ENCODE data around the gene BCL6. TPM values are rescaled to one million over a fixed set of nuclear protein-coding genes. Genes with fewer than 3 reads are reported as not detected.

BCL6 gene
- polyA plus RNA-seq, 1 donor from 2014 or later: 3.1 TPM

GRCh38 chr3:187738331-187739093 lies 6.8 kb downstream of the BCL6 start:
- peaks cover 26 to 48% (median 42%) of the 10 kb centered on the region in 3 donors for H3K4me1 Mint-ChIP-seq

DNA sequence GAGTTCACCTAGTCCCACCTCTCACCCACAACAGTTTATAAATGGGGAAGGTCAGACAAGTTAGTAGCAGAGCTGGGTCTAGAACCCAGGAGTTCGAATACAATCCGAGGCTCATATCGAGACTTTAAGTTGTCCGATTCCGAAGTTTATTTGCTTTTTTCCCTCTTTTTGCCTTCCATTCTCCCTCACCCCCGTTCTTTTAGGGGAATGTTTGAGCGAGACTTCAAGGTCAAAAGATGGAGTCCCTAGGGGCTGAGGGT lies 7.3 kb downstream of the BCL6 start:
- peak overlapping the region in 2 of 3 donors; percentile 46 to 83 for H3K27ac Mint-ChIP-seq
- peak overlapping the region; percentile 85 to 96 (median 93) for H3K4me3 Mint-ChIP-seq
- no peaks in the 10 kb centered on the region for H3K9me3 Mint-ChIP-seq
- peaks cover 4% of the 10 kb centered on the region for H3K27me3 Mint-ChIP-seq
- H3K4me1 Mint-ChIP-seq: peaks cover 26 to 48% (median 41%) of the 10 kb centered on the region in 3 donors
- no peaks in the 10 kb centered on the region for H3K36me3 Mint-ChIP-seq

More at GRCh38 chr3:187738331-187739093, 6.8 kb downstream of the BCL6 start:
- Mint-ChIP-seq H3K27me3 (peaks cover 4% of the 10 kb centered on the region), H3K36me3 (no peaks in the 10 kb centered on the region), H3K9me3 (no peaks in the 10 kb centered on the region), H3K4me3 (peak overlapping the region; percentile 85 to 96 (median 93)), H3K27ac (peak overlapping the region; percentile 29 to 83 (median 46))

DNA sequence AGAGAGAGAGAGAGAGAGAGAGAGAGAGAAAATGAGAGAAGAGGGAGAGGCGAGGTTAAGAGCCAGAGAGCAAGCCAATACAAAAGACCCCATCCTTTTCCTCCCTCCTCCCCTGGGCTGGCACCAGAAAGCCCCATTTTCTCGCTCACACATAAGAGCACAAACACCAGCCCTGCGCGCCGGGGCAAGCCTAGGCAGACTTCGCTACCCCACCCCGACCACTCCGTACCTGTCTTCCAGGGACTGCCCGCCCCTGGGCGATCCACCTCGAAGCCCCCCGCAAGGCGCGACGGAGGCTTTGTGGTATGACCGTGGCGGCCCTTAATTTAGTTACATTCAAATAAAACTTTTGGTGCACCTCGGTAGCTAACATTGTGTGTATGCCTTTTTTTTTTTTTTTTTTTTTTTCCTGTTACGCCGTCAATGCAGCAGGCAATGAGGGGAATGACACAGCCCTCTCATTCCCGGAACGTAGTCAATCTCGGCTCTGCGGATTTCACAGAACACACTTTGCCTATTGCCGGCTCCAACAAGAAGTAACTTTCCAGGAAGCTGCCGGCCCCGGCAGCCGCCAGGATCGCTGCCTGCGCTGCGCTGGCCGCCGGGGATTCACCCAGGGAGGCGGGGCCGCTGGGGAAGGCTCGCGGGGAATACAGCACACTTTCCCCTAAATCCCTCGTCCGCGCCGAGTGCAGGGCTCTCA lies 7.7 kb downstream of the BCL6 start:
- peaks cover 3% of the 10 kb centered on the region for H3K27me3 Mint-ChIP-seq
- H3K4me1 Mint-ChIP-seq: peaks cover 23 to 44% (median 37%) of the 10 kb centered on the region in 3 donors

DNA sequence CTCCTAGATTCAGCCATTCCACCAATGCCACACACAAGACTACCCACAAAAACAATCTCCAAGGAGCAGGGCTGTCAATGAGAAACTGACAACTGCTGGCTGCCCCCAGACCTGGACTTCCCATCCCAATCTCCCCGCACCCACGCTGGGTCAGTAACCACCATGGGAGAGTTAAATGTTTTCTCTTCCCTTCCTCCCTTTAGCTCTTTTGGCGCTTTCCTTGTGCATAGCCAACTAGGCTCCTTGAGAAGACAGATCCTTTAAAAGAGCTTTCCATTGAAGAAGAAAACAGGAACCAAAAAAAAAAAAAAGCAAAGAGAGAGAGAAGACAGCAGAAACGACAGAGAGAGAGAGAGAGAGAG lies 8.3 kb downstream of the BCL6 start:
- H3K9me3 Mint-ChIP-seq: no peaks in the 10 kb centered on the region

More for the DNA sequence above, 7.7 kb downstream of the BCL6 start:
- H3K9me3 Mint-ChIP-seq: no peaks in the 10 kb centered on the region
- H3K27ac Mint-ChIP-seq: peak overlapping the region; percentile 90 to 97 (median 92)
- peak overlapping the region; percentile 85 to 96 (median 93) for H3K4me3 Mint-ChIP-seq
- H3K36me3 Mint-ChIP-seq: no peaks in the 10 kb centered on the region

DNA sequence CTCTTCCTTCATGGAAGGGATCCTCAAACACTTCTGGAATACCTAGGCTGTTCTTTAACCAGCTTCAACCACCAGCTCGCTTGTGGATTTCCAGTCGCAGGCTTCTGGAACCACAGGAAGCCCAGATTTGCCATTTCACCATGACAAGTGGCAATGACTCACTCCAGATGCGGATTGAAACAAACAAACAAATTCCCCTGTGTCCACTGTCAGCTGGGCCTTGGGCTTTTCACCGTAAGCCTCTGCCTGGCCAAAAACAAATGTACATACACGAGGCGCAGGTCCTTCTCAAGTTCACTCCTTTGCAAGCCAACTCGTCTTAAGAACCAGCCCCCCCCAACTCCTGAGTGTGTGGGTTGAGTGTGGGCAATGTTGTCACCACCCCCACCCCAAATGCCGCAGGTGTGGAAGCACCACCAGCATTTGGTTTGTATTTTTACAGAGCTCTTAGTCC lies 8.8 kb downstream of the BCL6 start:
- H3K36me3 Mint-ChIP-seq: no peaks in the 10 kb centered on the region
- H3K9me3 Mint-ChIP-seq: no peaks in the 10 kb centered on the region
- H3K27ac Mint-ChIP-seq: peak overlapping the region in 2 of 3 donors; percentile 90 to 92
- no peaks in the 10 kb centered on the region for H3K27me3 Mint-ChIP-seq
- H3K4me3 Mint-ChIP-seq: peak overlapping the region in 3 of 4 donors; percentile 15 to 96 (median 93)
- H3K4me1 Mint-ChIP-seq: peaks cover 16 to 36% (median 27%) of the 10 kb centered on the region in 3 donors

More for the DNA sequence above, 8.3 kb downstream of the BCL6 start:
- Mint-ChIP-seq H3K4me3 (peak overlapping the region; percentile 85 to 96 (median 93)), H3K4me1 (peaks cover 20 to 41% (median 32%) of the 10 kb centered on the region in 3 donors), H3K27ac (peak overlapping the region; percentile 90 to 97 (median 92)), H3K36me3 (no peaks in the 10 kb centered on the region), H3K27me3 (peaks cover 1% of the 10 kb centered on the region)

DNA sequence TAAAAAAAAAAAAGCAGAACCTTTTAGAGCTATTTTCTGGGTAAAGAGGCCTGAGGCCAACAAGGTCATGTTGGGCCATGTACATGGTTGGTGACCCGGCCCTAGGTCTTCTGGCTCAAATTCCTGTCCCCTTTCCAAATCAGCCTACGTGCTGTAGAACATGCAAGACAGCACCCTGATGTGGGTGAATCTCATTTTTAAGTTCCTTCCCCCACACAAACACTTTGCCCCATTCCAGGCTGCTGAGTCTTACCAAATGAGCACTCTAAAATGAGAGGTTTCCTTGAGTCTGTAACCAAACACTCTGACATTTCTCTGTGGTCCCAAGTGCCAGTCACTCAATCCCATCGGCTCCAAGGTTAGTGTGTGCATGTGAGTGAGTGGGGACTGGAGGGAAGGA lies 9.4 kb downstream of the BCL6 start:
- Mint-ChIP-seq H3K27ac (no peak overlapping the region), H3K4me3 (peak overlapping the region in 2 of 4 donors; percentile 15 to 93), H3K4me1 (peaks cover 11 to 30% (median 23%) of the 10 kb centered on the region in 3 donors), H3K9me3 (no peaks in the 10 kb centered on the region), H3K36me3 (peaks cover 3% of the 10 kb centered on the region), H3K27me3 (no peaks in the 10 kb centered on the region)

GRCh38 chr3:187735383-187735782 lies 9.9 kb downstream of the BCL6 start:
- Mint-ChIP-seq H3K27me3 (no peaks in the 10 kb centered on the region), H3K36me3 (peaks cover 3% of the 10 kb centered on the region), H3K27ac (peak overlapping the region in 1 of 3 donors; percentile 46), H3K9me3 (no peaks in the 10 kb centered on the region), H3K4me1 (peaks cover 7 to 26% (median 19%) of the 10 kb centered on the region in 3 donors), H3K4me3 (peak overlapping the region in 2 of 4 donors; percentile 23 to 93)

GRCh38 chr3:187734841-187735240 lies 10.4 kb downstream of the BCL6 start:
- Mint-ChIP-seq H3K27ac (no peak overlapping the region), H3K36me3 (peaks cover 3% of the 10 kb centered on the region), H3K4me1 (peaks cover 5 to 22% (median 17%) of the 10 kb centered on the region in 3 donors), H3K27me3 (no peaks in the 10 kb centered on the region), H3K4me3 (peak overlapping the region in 1 of 4 donors; percentile 58), H3K9me3 (no peaks in the 10 kb centered on the region)

DNA sequence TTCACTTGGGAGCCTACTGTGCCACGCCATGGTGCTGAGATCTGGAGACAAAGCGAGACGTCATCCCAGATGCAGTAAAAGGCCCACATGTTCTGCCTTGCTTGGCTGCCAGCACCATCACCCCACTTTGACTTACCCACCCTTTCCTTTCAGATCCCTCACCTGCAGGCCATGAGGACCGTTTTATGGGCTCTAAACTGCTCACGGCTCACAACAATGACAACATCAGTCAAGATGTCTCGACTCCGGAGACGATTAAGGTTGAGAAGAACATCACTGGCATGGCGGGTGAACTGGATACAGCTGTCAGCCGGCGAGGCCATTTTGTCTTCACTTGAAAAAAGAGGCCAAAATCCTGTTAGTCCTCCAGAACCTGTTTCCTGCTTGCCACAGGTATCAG lies 11.9 kb downstream of the BCL6 start:
- H3K4me3 Mint-ChIP-seq: no peak overlapping the region
- peak overlapping the region in 1 of 3 donors; percentile 31 for H3K27ac Mint-ChIP-seq
- H3K27me3 Mint-ChIP-seq: no peaks in the 10 kb centered on the region
- H3K4me1 Mint-ChIP-seq: peaks cover 5 to 11% (median 8%) of the 10 kb centered on the region in 3 donors
- no peaks in the 10 kb centered on the region for H3K9me3 Mint-ChIP-seq
- H3K36me3 Mint-ChIP-seq: peaks cover 3% of the 10 kb centered on the region

DNA sequence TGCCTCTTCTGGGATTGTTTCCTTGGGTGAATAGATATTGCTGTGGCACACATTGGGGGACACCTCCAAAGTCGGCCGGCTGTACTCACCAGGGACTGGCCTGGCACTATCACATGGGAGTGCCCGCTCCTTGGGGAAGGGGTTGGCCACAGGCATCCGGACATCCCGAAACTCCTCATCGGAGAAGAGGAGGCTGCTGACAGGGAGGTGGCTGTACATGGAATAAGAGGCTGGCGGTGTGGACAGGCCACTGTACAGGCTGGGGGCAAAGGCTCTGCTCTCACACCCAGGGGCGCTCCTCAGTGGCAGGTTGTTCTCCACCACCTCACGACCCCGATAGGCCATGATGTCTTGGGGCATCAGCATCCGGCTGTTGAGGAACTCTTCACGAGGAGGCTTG lies 15.7 kb downstream of the BCL6 start:
- Mint-ChIP-seq H3K4me1 (no peaks in the 10 kb centered on the region), H3K27ac (no peak overlapping the region), H3K9me3 (no peaks in the 10 kb centered on the region), H3K4me3 (peak overlapping the region in 1 of 4 donors; percentile 65), H3K27me3 (no peaks in the 10 kb centered on the region), H3K36me3 (peaks cover 3% of the 10 kb centered on the region)

DNA sequence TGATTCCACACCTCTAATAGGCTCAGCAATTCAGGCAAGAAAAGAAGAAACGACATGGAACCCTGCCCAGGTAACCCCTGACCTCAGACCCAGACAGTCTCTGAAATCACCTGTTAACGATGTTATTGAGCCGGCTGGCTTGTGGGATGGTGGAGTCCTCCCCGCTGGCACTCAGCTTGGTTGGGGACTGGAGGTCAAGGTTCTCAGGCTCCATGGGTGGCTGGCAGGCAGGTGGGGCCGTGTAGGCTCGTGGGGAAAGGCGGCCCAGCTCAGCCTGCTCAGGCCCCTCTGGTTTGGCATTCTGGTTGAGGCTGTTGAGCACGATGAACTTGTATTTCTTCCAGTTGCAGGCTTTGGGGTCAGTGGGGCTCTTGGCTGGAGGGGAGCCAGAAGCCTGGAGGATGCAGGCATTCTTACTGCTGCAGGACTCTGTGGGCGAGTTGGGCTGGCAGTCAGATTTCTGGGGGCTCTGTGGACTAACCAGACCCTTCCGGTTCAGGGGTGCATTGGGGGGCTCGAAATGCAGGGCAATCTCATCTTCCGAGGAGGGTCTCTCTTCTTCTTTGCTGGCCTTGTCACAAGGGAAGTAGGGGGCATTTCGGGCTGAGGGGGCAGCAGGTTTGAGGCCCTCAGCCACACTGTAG lies 16.2 kb downstream of the BCL6 start:
- Mint-ChIP-seq H3K9me3 (no peaks in the 10 kb centered on the region), H3K4me1 (no peaks in the 10 kb centered on the region), H3K4me3 (peak overlapping the region in 1 of 4 donors; percentile 65), H3K27ac (no peak overlapping the region), H3K27me3 (no peaks in the 10 kb centered on the region), H3K36me3 (peaks cover 5% of the 10 kb centered on the region)

DNA sequence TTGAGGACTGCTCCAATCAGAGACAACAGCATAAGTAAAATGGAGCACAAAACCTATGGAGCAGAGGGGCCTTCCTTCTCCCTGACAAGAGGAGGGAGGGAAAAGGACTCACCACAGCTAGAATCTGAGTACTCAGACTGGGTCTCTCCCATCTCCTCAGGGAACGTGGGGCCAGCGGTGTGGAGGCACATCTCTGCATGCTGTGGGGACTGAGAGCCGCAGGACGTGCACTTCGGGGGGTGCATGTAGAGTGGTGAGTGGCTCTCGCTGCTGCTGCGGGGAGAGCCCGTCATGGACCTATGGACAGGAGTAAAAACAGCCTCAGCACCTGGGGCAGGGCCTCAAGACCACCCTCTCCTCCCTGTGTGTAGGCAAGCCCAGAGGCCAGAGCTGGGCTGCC lies 17.0 kb downstream of the BCL6 start:
- Mint-ChIP-seq H3K36me3 (peaks cover 5% of the 10 kb centered on the region), H3K4me3 (no peak overlapping the region), H3K27me3 (no peaks in the 10 kb centered on the region), H3K27ac (no peak overlapping the region), H3K9me3 (no peaks in the 10 kb centered on the region), H3K4me1 (no peaks in the 10 kb centered on the region)

GRCh38 chr3:187726564-187726963 lies 18.7 kb downstream of the BCL6 start:
- Mint-ChIP-seq H3K36me3 (peaks cover 5% of the 10 kb centered on the region), H3K9me3 (no peaks in the 10 kb centered on the region), H3K4me3 (no peak overlapping the region), H3K27me3 (no peaks in the 10 kb centered on the region), H3K27ac (no peak overlapping the region), H3K4me1 (no peaks in the 10 kb centered on the region)

DNA sequence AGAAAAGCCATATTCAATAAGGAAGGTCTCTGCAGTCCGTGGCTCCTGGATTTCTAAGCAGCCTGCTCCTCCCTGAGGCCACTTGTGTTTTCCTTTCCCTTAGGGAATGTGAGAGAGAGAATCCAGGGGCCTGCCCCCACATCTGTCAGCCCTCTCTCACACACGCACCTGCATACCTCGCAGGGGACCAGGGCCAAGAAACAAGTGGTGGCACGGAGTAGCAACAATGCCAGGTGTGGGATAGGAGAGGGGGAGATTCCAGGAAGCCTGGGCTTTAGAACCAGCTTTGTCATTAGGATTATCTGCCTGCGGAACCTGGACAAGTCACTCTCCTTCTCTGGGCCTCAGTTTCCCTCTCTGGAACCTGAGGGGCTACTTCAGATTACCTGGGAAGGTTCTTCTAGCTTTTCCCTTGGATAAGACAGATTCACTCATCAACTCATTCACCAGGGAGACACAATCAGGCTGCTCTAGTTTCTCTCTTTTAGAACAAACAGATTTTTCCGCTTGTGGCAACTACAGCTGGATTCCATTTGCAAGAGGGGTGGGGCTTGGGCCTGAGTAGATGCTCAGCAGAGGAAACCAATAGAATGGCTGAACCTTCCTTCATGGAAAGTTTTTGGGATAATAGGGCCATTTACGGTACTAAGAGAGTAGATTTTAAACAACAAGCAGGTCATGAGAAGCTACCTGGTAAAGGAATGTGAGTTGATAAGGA lies 19.5 kb downstream of the BCL6 start:
- Mint-ChIP-seq H3K36me3 (peaks cover 2% of the 10 kb centered on the region), H3K9me3 (no peaks in the 10 kb centered on the region), H3K4me3 (no peak overlapping the region), H3K27me3 (no peaks in the 10 kb centered on the region), H3K4me1 (no peaks in the 10 kb centered on the region), H3K27ac (no peak overlapping the region)
